Measurements from ENCODE around the gene SH2D3A.
"Not testable (repeated sequence)": the region's sequence is repeated elsewhere in the genome, so short reads cannot be mapped to it uniquely, and the experiment has no call there.

SH2D3A gene

GRCh38 chr19:6800991-6801484 is 33.8 kb upstream of the SH2D3A start:
- TF ChIP-seq CTCF (IDR thresholded peaks at IDR 0.05; ENCODE audit: borderline replicate concordance, control extremely low read depth, extremely low read depth, insufficient read depth, missing control alignments): no peak
- DNase-seq (ENCODE audit: low spot score): no peak
- in situ Hi-C loops (cut with MboI; ENCODE audit: low sequenced_read_pairs, unreplicated experiment): no loop called here

DNA sequence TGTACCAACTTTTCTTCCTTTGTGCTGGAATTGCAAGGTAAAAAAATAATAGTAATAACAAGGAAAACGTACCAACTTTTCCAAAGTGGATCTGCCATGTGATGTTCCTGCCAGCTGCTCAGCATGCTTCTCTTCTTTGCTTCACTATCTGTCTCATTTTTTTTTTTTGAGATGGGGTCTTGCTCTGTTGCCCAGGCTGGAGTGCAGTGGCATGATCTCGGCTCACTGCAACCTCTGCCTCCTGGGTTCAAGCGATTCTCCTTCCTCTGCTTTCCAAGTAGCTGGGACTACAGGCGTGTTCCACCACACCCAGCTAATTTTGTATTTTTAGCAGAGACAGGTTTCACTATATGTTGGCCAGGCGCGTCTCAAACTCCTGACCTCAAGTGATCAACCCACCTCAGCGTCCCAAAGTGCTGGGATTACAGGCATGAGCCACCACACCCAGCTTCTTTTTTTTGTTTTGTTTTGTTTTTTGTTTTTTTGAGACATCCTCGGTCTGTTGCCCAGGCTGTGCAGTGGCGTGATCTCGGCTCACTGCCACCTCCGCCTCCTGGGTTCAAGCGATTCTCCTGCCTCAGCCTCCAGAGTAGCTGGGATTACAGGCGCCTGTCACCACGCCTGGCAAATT is 33.0 kb upstream of the SH2D3A start:
- in situ Hi-C loops (cut with MboI; ENCODE audit: low sequenced_read_pairs, unreplicated experiment); DNase-seq (ENCODE audit: low spot score): not testable (repeated sequence)

DNA sequence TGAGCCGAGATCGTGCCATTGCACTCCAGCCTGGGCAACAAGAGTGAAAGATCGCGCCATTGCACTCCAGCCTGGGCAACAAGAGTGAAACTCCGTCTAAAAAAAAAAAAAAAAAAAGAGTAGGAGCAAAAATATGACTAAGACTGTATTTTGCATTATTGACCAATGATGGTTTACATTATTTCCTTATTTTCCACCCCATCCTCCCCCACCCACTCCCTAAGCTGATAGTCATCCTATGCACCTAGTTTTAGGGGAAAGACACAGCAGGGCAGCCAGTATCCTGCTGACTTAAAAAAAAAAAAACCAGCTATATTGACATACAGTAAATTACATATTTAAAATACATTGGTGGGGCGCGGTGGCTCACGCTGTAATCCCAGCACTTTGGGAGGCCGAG is 30.4 kb upstream of the SH2D3A start:
- no peak for TF ChIP-seq CTCF (IDR thresholded peaks at IDR 0.05; ENCODE audit: borderline replicate concordance, control extremely low read depth, extremely low read depth, insufficient read depth, missing control alignments)
- in situ Hi-C loops (cut with MboI; ENCODE audit: low sequenced_read_pairs, unreplicated experiment): no loop called here
- no peak for DNase-seq (ENCODE audit: low spot score)

GRCh38 chr19:6796278-6796677 is 29.0 kb upstream of the SH2D3A start:
- in situ Hi-C loops (cut with MboI; ENCODE audit: low sequenced_read_pairs, unreplicated experiment): no loop called here
- DNase-seq (ENCODE audit: low spot score): no peak
- no peak for TF ChIP-seq CTCF (IDR thresholded peaks at IDR 0.05; ENCODE audit: borderline replicate concordance, control extremely low read depth, extremely low read depth, insufficient read depth, missing control alignments)

GRCh38 chr19:6794686-6795431 is 27.6 kb upstream of the SH2D3A start:
- no peak for TF ChIP-seq CTCF (IDR thresholded peaks at IDR 0.05; ENCODE audit: borderline replicate concordance, control extremely low read depth, extremely low read depth, insufficient read depth, missing control alignments)
- in situ Hi-C loops (cut with MboI; ENCODE audit: low sequenced_read_pairs, unreplicated experiment): no loop called here
- no peak for DNase-seq (ENCODE audit: low spot score)

- in situ Hi-C loops (cut with MboI; ENCODE audit: low sequenced_read_pairs, unreplicated experiment): no loop called here
- DNase-seq (ENCODE audit: low spot score): no peak
- no peak for TF ChIP-seq CTCF (IDR thresholded peaks at IDR 0.05; ENCODE audit: borderline replicate concordance, control extremely low read depth, extremely low read depth, insufficient read depth, missing control alignments)
Measured at GRCh38 chr19:6793973-6794372, 26.7 kb upstream of the SH2D3A start.

DNA sequence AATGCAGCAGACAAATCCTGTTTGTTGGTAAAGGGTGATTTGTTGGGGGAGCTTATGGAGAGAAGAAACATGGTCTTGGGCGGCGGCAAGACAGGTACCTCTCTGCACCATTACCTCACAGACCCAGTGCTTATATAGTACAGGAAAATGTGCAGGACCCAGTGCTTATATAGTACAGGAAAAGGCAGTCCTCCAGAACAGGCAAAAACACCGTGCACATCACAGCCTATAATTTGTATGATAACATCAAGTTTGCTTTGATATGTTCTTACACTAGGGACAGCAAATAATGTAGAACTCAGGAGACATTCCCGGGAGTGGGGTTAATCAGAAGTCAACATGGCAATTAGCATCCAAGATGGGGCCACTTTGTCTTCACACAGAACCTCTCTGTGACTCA is 26.2 kb upstream of the SH2D3A start:
- in situ Hi-C loops (cut with MboI; ENCODE audit: low sequenced_read_pairs, unreplicated experiment): no loop called here
- TF ChIP-seq CTCF (IDR thresholded peaks at IDR 0.05; ENCODE audit: borderline replicate concordance, control extremely low read depth, extremely low read depth, insufficient read depth, missing control alignments): no peak
- DNase-seq (ENCODE audit: low spot score): no peak
